Measurements from ENCODE around the gene C4orf54.

C4orf54 gene

DNA sequence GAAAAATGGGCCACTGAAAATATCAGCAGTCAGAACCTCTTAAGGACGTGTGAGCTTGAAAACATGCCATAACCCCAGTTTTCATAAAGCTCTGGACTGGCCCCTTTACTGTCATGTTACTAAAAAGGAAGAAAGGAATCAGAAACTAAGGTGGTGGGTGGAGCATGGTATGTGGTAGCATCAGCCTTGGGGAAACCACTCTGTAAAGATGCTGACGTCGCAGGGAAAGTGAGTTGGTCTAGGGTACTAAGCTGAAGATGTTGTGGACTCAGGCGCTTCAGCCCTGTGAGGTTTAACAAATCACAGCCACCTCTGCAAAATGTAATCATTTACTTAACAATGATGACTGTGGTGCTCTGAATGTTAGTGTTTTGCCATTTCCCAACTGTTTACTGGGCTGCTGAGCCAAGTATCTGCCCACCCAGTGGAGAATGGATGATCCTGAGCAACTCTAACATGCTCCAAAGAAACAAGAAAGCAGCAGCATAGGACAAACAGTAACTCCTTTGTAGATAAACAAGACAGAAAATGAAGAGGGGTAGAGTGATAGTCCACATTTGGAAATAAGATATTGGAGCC lies 33.4 kb downstream of the C4orf54 start:
- DNase-seq (ENCODE audit: low read depth in 3 of 3), result no peak

DNA sequence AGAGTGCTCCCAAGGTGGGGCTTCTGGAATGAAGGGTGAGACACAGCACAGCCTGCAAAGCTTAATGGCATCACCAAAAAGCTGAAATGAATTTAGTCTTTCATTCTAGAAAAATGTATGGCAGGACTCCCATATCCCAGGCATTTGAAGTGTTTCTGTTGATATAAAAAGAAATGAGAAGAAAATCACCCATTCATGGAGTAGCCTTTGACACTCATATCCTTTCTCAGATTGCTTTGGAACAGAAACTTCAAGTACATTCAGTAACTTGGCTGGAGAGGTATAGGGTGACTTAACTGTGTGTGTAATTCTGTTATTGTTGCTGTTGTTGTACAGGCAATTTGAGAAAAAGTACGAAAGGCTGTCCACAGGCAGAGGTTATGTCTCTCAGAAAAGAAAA lies 35.3 kb downstream of the C4orf54 start:
- no peak for DNase-seq (ENCODE audit: low read depth in 3 of 3)

- no peak for DNase-seq (ENCODE audit: low read depth in 3 of 3)
Observed at GRCh38 chr4:99617374-99617773, 40.3 kb downstream of the C4orf54 start.

GRCh38 chr4:99615170-99615820 lies 42.3 kb downstream of the C4orf54 start:
- DNase-seq (ENCODE audit: low read depth in 3 of 3), result no peak

GRCh38 chr4:99614491-99614890 lies 43.1 kb downstream of the C4orf54 start:
- DNase-seq (ENCODE audit: low read depth in 3 of 3), result no peak

DNA sequence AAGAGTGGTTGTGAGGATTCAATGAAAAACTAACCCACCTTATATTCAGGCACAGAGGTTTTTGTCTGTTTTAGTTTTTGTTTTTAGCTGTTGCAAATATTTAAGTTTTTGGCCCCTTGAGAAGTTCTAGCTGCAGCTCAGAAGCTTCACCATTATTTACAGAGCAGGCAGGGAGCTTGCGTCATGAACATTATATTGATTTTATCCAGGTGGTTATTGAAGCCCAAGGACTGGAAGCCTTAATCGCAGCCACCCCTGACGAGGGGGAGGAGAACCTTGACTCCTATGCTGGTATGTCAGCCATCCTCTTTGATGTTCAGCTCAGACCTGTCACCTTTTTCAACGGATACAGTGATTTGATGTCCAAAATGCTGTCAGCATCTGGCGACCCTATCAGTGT lies 44.9 kb downstream of the C4orf54 start:
- DNase-seq (ENCODE audit: low read depth in 3 of 3), result no peak

- no peak for DNase-seq (ENCODE audit: low read depth in 3 of 3)
Observed at GRCh38 chr4:99612281-99612680, 45.3 kb downstream of the C4orf54 start.

GRCh38 chr4:99610605-99611175 lies 46.9 kb downstream of the C4orf54 start:
- DNase-seq (ENCODE audit: low read depth in 3 of 3), result no peak

- no peak for DNase-seq (ENCODE audit: low read depth in 3 of 3)
Observed at GRCh38 chr4:99608417-99608816, 49.2 kb downstream of the C4orf54 start.

Measured in stimulated activated CD4-positive, alpha-beta T cell treated with anti-CD3 and anti-CD28 coated beads, TNF-alpha, amount 100 ng/mL, for 24 hours (primary cell).